Measurements from ENCODE around the gene FGFRL1. TPM values are rescaled to one million over a fixed set of nuclear protein-coding genes. Genes with fewer than 3 reads are reported as not detected.

FGFRL1 gene
- total RNA-seq, 1 experiment from 2014 or later = 26.1 TPM

GRCh38 chr4:985123-985830 lies 26.1 kb upstream of the FGFRL1 start:
- H3K79me2 ChIP-seq (ENCODE audit: insufficient read depth, low read length) = no peaks in the 10 kb centered on the region
- H2BK20ac ChIP-seq (ENCODE audit: low read depth, low read length, poor library complexity, severe bottlenecking) = no peak overlapping the region
- no CpG with 5 or more reads among the region's 23 CpGs for WGBS (ENCODE audit: extremely low coverage, insufficient read length, low lambda C conversion rate)
- Mint-ChIP-seq H3K4me3 (peak overlapping the region; percentile 43 to 59), H3K27ac (no peak overlapping the region), H3K27me3 (ENCODE audit: low read depth) (peaks cover 44% of the 10 kb centered on the region), H3K9me3 (0 out of 5 replicates have a peak, but pooled peaks cover 0 to 4% of the 10 kb centered on the region in 2 experiments), H3K36me3 (ENCODE audit: insufficient read depth in 1 of 3, low read depth in 3 of 3) (no peaks in the 10 kb centered on the region), H3K4me1 (peaks cover 11 to 13% of the 10 kb centered on the region in 2 experiments)
- H2BK120ac ChIP-seq (ENCODE audit: low read depth, low read length, poor library complexity, severe bottlenecking) = no peak overlapping the region
- H2AFZ ChIP-seq (ENCODE audit: low read length) = peak overlapping the region; percentile 24
- H3K18ac ChIP-seq (ENCODE audit: insufficient read length, low read depth, low read length) = no peak overlapping the region
- H3K9me3 ChIP-seq (ENCODE audit: control insufficient read depth, low read depth, low read length) = no peaks in the 10 kb centered on the region
- H4K5ac ChIP-seq (ENCODE audit: insufficient read length, low read depth, low read length) = no peak overlapping the region
- H2BK15ac ChIP-seq (ENCODE audit: low read depth, low read length) = no peak overlapping the region
- peak overlapping the region; percentile 31 for H3K4me2 ChIP-seq (ENCODE audit: insufficient read depth, insufficient read length, low read length)
- no peak overlapping the region for H3K27ac ChIP-seq (ENCODE audit: insufficient read length, low read depth, low read length)
- no peak overlapping the region for H3T11ph ChIP-seq (ENCODE audit: low read length)
- no peak overlapping the region for H4K8ac ChIP-seq (replicated peaks; ENCODE audit: insufficient read length, low read depth, low read length)
- H2AK5ac ChIP-seq (ENCODE audit: insufficient read length, low read length) = no peak overlapping the region
- no peak overlapping the region for H2BK12ac ChIP-seq (ENCODE audit: insufficient read length, low read depth, low read length)
- peak; percentile 88 for DNase-seq
- no peak overlapping the region for H4K91ac ChIP-seq (ENCODE audit: insufficient read length, low read depth, low read length)
- no peaks in the 10 kb centered on the region; the same call in 1 of the 2 replicates for H3K27me3 ChIP-seq (ENCODE audit: insufficient read depth, low read length)
- H3K56ac ChIP-seq (ENCODE audit: insufficient read length, low read depth, low read length) = no peak overlapping the region
- H2BK5ac ChIP-seq (ENCODE audit: insufficient read length, low read length) = no peak overlapping the region
- no peak overlapping the region for H3K4ac ChIP-seq (ENCODE audit: low read depth, low read length)
- H3K23me2 ChIP-seq (ENCODE audit: insufficient read length, low read depth, low read length, poor library complexity, severe bottlenecking) = peaks cover 3% of the 10 kb centered on the region
- peaks cover 3% of the 10 kb centered on the region; the same call in 1 of the 2 replicates for H3K4me1 ChIP-seq (ENCODE audit: insufficient read depth, low read length)
- no peak for TF ChIP-seq CTCF (conservative IDR thresholded peaks at IDR 0.05)
- no peak overlapping the region for H3K14ac ChIP-seq (ENCODE audit: insufficient read depth, low read length)
- no peak overlapping the region for H3K23ac ChIP-seq (ENCODE audit: insufficient read length, low read depth, low read length)
- H3K79me1 ChIP-seq (ENCODE audit: insufficient read depth, low read depth, low read length, poor library complexity, severe bottlenecking) = no peaks in the 10 kb centered on the region
- H4K20me1 ChIP-seq (ENCODE audit: control insufficient read depth, insufficient read depth, insufficient read length) = no peaks in the 10 kb centered on the region
- H3K9ac ChIP-seq (ENCODE audit: extremely low read depth, insufficient read length, low read length) = no peak overlapping the region

All from H9 (cell line).